ENCODE measurements around the gene ZNF653.
A peak's percentile ranks its signal among the peaks of the same experiment; 100 is the strongest.

ZNF653 gene

GRCh38 chr19:11539495-11540365 lies 34.1 kb upstream of the ZNF653 start:
- Histone ChIP-seq H3K27ac (ENCODE audit: low read length) (peak overlapping the region; percentile 49), H3K4me3 (ENCODE audit: low read length) (peak overlapping the region; percentile 61), H3K9me3 (ENCODE audit: insufficient read depth, low read depth, low read length) (no peaks in the 10 kb centered on the region), H3K4me1 (ENCODE audit: insufficient read depth, low read length) (peaks cover 19% of the 10 kb centered on the region), H3K36me3 (ENCODE audit: insufficient read depth, low read depth, low read length) (no peaks in the 10 kb centered on the region), H3K9ac (ENCODE audit: low read depth, low read length) (peak overlapping the region; percentile 88; the same call in 1 of the 2 replicates), H3K27me3 (ENCODE audit: insufficient read depth, low read length) (peaks cover 5% of the 10 kb centered on the region; the same call in 1 of the 2 replicates)

GRCh38 chr19:11538232-11539036 lies 32.8 kb upstream of the ZNF653 start, which contains the start of gene CNN1:
Gene CNN1 (plus strand): TSS chr19:11538851. CDS start chr19:11538928, 77 bp downstream.
- H3K4me1 ChIP-seq (ENCODE audit: insufficient read depth, low read length), result peaks cover 19% of the 10 kb centered on the region
- no peaks in the 10 kb centered on the region for H3K36me3 ChIP-seq (ENCODE audit: insufficient read depth, low read depth, low read length)
- peak within 1 kb of the TSS; percentile 61 for H3K4me3 ChIP-seq (ENCODE audit: low read length)
- H3K27me3 ChIP-seq (ENCODE audit: insufficient read depth, low read length), result peaks cover 12% of the 10 kb centered on the region
- no peaks in the 10 kb centered on the region for H3K9me3 ChIP-seq (ENCODE audit: insufficient read depth, low read depth, low read length)
- H3K27ac ChIP-seq (ENCODE audit: low read length), result no peak within 1 kb of the TSS
- peak within 1 kb of the TSS; percentile 76; the same call in 1 of the 2 replicates for H3K9ac ChIP-seq (ENCODE audit: low read depth, low read length)

- Histone ChIP-seq H3K36me3 (ENCODE audit: insufficient read depth, low read depth, low read length) (no peaks in the 10 kb centered on the region), H3K27me3 (ENCODE audit: insufficient read depth, low read length) (peaks cover 12% of the 10 kb centered on the region), H3K4me1 (ENCODE audit: insufficient read depth, low read length) (peaks cover 19% of the 10 kb centered on the region), H3K27ac (ENCODE audit: low read length) (no peak overlapping the region), H3K4me3 (ENCODE audit: low read length) (peak overlapping the region; percentile 65), H3K9me3 (ENCODE audit: insufficient read depth, low read depth, low read length) (no peaks in the 10 kb centered on the region), H3K9ac (ENCODE audit: low read depth, low read length) (peak overlapping the region; percentile 73; the same call in 1 of the 2 replicates)
Observed at GRCh38 chr19:11535792-11536595, 30.4 kb upstream of the ZNF653 start.

GRCh38 chr19:11534948-11535347 lies 29.3 kb upstream of the ZNF653 start:
- H3K9me3 ChIP-seq (ENCODE audit: insufficient read depth, low read depth, low read length), result no peaks in the 10 kb centered on the region

GRCh38 chr19:11534538-11534937 lies 28.9 kb upstream of the ZNF653 start:
- peaks cover 12% of the 10 kb centered on the region for H3K27me3 ChIP-seq (ENCODE audit: insufficient read depth, low read length)
- no peak overlapping the region for H3K9ac ChIP-seq (ENCODE audit: low read depth, low read length)
- H3K36me3 ChIP-seq (ENCODE audit: insufficient read depth, low read depth, low read length), result no peaks in the 10 kb centered on the region
- peaks cover 12% of the 10 kb centered on the region for H3K4me1 ChIP-seq (ENCODE audit: insufficient read depth, low read length)
- H3K9me3 ChIP-seq (ENCODE audit: insufficient read depth, low read depth, low read length), result no peaks in the 10 kb centered on the region
- no peak overlapping the region for H3K4me3 ChIP-seq (ENCODE audit: low read length)
- H3K27ac ChIP-seq (ENCODE audit: low read length), result no peak overlapping the region

More at GRCh38 chr19:11534948-11535347, 29.3 kb upstream of the ZNF653 start:
- H3K27ac ChIP-seq (ENCODE audit: low read length), result no peak overlapping the region
- H3K9ac ChIP-seq (ENCODE audit: low read depth, low read length), result no peak overlapping the region
- no peaks in the 10 kb centered on the region for H3K36me3 ChIP-seq (ENCODE audit: insufficient read depth, low read depth, low read length)
- peaks cover 12% of the 10 kb centered on the region for H3K27me3 ChIP-seq (ENCODE audit: insufficient read depth, low read length)
- H3K4me3 ChIP-seq (ENCODE audit: low read length), result no peak overlapping the region
- peaks cover 13% of the 10 kb centered on the region for H3K4me1 ChIP-seq (ENCODE audit: insufficient read depth, low read length)

GRCh38 chr19:11530432-11530831 lies 24.8 kb upstream of the ZNF653 start:
- no peak overlapping the region for H3K4me3 ChIP-seq (ENCODE audit: low read length)

GRCh38 chr19:11528551-11529341 lies 23.1 kb upstream of the ZNF653 start, which contains the start of gene ECSIT:
Gene ECSIT (minus strand): TSS chr19:11529134. CDS start chr19:11519170, 9,964 bp downstream.
- Histone ChIP-seq H3K27ac (ENCODE audit: low read length) (no peak within 1 kb of the TSS), H3K4me3 (ENCODE audit: low read length) (peak within 1 kb of the TSS; percentile 90), H3K36me3 (ENCODE audit: insufficient read depth, low read depth, low read length) (no peaks in the 10 kb centered on the region), H3K4me1 (ENCODE audit: insufficient read depth, low read length) (no peaks in the 10 kb centered on the region), H3K27me3 (ENCODE audit: insufficient read depth, low read length) (no peaks in the 10 kb centered on the region), H3K9ac (ENCODE audit: low read depth, low read length) (peak within 1 kb of the TSS; percentile 84), H3K9me3 (ENCODE audit: insufficient read depth, low read depth, low read length) (no peaks in the 10 kb centered on the region)

More at GRCh38 chr19:11530432-11530831, 24.8 kb upstream of the ZNF653 start:
- H3K9ac ChIP-seq (ENCODE audit: low read depth, low read length), result no peak overlapping the region
- peaks cover 12% of the 10 kb centered on the region for H3K27me3 ChIP-seq (ENCODE audit: insufficient read depth, low read length)
- H3K9me3 ChIP-seq (ENCODE audit: insufficient read depth, low read depth, low read length), result no peaks in the 10 kb centered on the region
- H3K4me1 ChIP-seq (ENCODE audit: insufficient read depth, low read length), result no peaks in the 10 kb centered on the region
- no peak overlapping the region for H3K27ac ChIP-seq (ENCODE audit: low read length)
- no peaks in the 10 kb centered on the region for H3K36me3 ChIP-seq (ENCODE audit: insufficient read depth, low read depth, low read length)

GRCh38 chr19:11519138-11519537 lies 13.5 kb upstream of the ZNF653 start:
- H3K9me3 ChIP-seq (ENCODE audit: insufficient read depth, low read depth, low read length), result no peaks in the 10 kb centered on the region
- no peaks in the 10 kb centered on the region for H3K27me3 ChIP-seq (ENCODE audit: insufficient read depth, low read length)
- H3K4me3 ChIP-seq (ENCODE audit: low read length), result no peak overlapping the region
- H3K27ac ChIP-seq (ENCODE audit: low read length), result no peak overlapping the region
- no peaks in the 10 kb centered on the region for H3K4me1 ChIP-seq (ENCODE audit: insufficient read depth, low read length)
- H3K9ac ChIP-seq (ENCODE audit: low read depth, low read length), result no peak overlapping the region
- peaks cover 9% of the 10 kb centered on the region; the same call in 1 of the 2 replicates for H3K36me3 ChIP-seq (ENCODE audit: insufficient read depth, low read depth, low read length)

- H3K27me3 ChIP-seq (ENCODE audit: insufficient read depth, low read length), result no peaks in the 10 kb centered on the region
- no peak overlapping the region for H3K27ac ChIP-seq (ENCODE audit: low read length)
- H3K9ac ChIP-seq (ENCODE audit: low read depth, low read length), result no peak overlapping the region
Observed at GRCh38 chr19:11513946-11514345, 8.3 kb upstream of the ZNF653 start.

GRCh38 chr19:11510444-11510843 lies 4.8 kb upstream of the ZNF653 start:
- H3K9me3 ChIP-seq (ENCODE audit: insufficient read depth, low read depth, low read length), result no peaks in the 10 kb centered on the region
- H3K9ac ChIP-seq (ENCODE audit: low read depth, low read length), result no peak overlapping the region
- peaks cover 15% of the 10 kb centered on the region; the same call in 1 of the 2 replicates for H3K36me3 ChIP-seq (ENCODE audit: insufficient read depth, low read depth, low read length)
- H3K27ac ChIP-seq (ENCODE audit: low read length), result no peak overlapping the region
- H3K4me3 ChIP-seq (ENCODE audit: low read length), result no peak overlapping the region
- H3K27me3 ChIP-seq (ENCODE audit: insufficient read depth, low read length), result no peaks in the 10 kb centered on the region
- H3K4me1 ChIP-seq (ENCODE audit: insufficient read depth, low read length), result no peaks in the 10 kb centered on the region

More at GRCh38 chr19:11513946-11514345, 8.3 kb upstream of the ZNF653 start:
- H3K4me3 ChIP-seq (ENCODE audit: low read length), result no peak overlapping the region
- H3K4me1 ChIP-seq (ENCODE audit: insufficient read depth, low read length), result no peaks in the 10 kb centered on the region
- H3K36me3 ChIP-seq (ENCODE audit: insufficient read depth, low read depth, low read length), result peaks cover 24% of the 10 kb centered on the region; the same call in 1 of the 2 replicates
- H3K9me3 ChIP-seq (ENCODE audit: insufficient read depth, low read depth, low read length), result no peaks in the 10 kb centered on the region
